DOHH2 (cell line): ENCODE data around the gene SPA17.

Experiments used
- EZH2phosphoT487 ChIP-seq: fragments of 200-600 bp; sonication (generic); IDR thresholded peaks from 2 replicates; pipeline ENCODE4 v1.6.1; 2017; ENCODE audit warnings: borderline replicate concordance, mild to moderate bottlenecking, antibody characterized with exemption, low read length, moderate library complexity, mixed read lengths
- TF ChIP-seq, protein P1 (sequence below): fragments of 200-600 bp; sonication (generic); IDR thresholded peaks from one replicate; pipeline ENCODE4 v1.5.1; 2014; ENCODE audit warnings: antibody characterized with exemption, mild to moderate bottlenecking, low read depth, low read length; ENCODE audit not compliant: poor library complexity, severe bottlenecking

DNA sequence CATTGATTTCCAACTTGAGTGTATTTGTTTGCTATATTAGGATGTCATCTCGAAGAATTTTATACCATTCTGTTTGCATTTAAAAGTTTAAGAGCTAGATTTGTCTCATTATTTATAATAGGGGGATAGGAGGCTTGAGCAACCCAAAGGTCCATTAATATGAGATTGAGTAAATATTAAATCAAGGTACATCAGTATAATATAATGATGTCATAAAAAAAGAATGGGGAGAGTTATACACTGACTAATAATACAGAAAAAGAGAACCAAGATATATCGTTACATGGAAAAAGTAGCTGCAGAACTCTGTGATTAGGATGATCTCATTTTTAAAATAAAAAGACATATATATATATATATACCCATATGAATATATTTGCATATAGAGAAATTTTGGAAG, 19.4 kb downstream of the SPA17 start:
- TF ChIP-seq, protein P1, sequence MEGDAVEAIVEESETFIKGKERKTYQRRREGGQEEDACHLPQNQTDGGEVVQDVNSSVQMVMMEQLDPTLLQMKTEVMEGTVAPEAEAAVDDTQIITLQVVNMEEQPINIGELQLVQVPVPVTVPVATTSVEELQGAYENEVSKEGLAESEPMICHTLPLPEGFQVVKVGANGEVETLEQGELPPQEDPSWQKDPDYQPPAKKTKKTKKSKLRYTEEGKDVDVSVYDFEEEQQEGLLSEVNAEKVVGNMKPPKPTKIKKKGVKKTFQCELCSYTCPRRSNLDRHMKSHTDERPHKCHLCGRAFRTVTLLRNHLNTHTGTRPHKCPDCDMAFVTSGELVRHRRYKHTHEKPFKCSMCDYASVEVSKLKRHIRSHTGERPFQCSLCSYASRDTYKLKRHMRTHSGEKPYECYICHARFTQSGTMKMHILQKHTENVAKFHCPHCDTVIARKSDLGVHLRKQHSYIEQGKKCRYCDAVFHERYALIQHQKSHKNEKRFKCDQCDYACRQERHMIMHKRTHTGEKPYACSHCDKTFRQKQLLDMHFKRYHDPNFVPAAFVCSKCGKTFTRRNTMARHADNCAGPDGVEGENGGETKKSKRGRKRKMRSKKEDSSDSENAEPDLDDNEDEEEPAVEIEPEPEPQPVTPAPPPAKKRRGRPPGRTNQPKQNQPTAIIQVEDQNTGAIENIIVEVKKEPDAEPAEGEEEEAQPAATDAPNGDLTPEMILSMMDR: no peak
- TF ChIP-seq EZH2phosphoT487: no peak
